Putamen (tissue), 1 donor: ENCODE measurements around the gene ZDHHC23.
A peak's percentile ranks its signal among the peaks of the same experiment; 100 is the strongest.

Source experiments
- DNase-seq: peaks from one replicate; pipeline ENCODE4 v3.0.0-alpha.2; 2016; ENCODE audit warnings: low spot score

Gene ZDHHC23, protein sequence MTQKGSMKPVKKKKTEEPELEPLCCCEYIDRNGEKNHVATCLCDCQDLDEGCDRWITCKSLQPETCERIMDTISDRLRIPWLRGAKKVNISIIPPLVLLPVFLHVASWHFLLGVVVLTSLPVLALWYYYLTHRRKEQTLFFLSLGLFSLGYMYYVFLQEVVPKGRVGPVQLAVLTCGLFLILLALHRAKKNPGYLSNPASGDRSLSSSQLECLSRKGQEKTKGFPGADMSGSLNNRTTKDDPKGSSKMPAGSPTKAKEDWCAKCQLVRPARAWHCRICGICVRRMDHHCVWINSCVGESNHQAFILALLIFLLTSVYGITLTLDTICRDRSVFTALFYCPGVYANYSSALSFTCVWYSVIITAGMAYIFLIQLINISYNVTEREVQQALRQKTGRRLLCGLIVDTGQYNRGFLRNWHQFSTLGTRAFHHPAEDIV

DNA sequence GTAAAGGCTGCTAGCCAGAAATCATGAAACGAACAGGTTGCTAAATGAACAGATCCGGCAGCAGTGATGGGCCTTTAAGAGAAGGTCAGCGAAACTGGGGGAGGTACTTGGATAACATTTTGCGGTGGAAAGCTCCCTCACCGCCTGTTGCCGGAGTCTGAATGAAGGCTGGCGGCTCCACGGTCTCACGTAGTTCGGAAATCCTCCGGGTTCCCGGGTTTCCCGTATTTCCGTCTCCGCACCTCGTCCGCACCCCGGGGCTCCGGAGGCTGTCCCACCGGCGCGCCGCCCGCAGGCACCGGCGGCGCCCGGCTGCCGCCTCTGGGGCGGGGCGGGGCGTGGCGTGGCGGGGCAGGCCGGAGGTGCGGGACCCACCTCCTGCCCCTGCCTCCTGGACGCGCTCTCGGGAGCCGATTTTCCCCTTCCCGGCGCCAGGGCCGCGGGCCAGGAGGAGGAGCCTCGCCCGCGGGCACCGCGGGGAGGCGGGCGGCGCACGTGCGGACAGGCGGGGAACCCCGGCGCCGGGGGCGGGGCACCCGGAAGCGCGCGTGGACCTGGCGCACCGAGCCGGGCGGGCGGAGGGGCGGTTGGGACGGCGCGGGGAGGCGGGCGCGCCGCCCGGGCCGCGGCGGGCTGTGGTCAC lies at the start of gene ZDHHC23:
Gene ZDHHC23 (plus strand): TSS at position 642 of the 643 bp plus-strand sequence. CDS start 790 bp downstream, outside the sequence.
- DNase-seq = peak; percentile 38

DNA sequence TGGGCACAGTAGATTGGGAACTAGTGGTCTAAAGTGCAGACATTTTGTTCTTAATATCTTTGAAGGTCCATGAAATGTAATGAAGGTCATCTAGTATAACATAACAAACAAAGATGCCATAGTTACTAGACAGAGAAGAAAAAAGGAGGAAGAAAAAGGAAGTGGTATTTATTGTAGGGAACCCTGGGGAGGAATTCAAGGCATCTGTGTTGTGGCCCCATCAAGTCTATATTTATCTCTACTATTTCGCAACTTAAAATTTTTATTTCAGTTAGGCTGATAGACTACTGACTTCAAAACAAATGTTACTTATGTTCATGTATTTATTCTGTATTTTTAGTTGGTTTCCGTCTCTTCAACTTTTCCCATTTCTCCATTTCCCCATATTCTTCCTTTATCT lies 48.9 kb upstream of the ZDHHC23 start:
- no peak for DNase-seq

DNA sequence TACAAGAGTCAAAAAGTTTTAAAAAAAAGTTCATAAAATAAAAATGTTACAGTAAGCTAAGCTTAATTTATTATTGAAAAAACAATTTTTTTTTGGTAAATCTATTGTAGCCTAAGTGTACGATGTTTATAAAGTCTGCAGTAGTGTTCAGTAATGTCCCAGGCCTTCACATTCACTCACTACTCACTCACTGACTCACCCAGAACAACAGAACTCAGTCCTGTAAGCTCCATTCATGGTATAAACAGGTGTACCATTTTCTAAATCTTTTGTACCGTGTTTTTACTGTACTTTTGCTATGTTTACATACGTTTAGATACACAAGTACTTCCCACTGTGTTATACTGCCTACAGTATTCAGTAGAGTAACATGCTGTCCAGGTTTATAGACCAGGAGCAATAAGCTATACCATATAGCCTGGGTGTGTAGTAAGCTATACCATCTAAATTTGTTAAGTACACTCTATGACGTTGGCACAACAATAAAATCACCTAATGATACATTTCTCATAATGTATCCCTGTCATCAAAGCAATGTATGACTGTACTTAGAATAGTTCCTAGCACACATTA lies 41.2 kb upstream of the ZDHHC23 start:
- DNase-seq = no peak

DNA sequence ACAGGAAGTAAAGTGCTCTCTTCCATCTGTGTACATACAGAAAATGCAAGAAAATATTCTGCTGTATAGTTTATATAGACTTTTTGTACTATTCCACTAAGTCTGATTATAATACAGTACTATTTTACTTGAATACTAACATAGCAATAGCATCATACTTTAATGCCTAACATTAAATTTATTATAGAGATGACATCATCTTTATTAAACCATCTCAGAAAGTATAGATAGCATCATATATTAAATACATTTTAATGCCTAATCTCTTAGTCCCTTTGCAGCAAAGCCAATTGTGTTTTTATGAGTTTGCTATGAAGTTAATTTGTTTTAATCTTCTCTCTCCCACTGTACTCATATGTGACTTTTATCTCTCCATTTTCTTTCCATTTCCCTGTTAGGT lies 39.7 kb upstream of the ZDHHC23 start:
- DNase-seq = no peak

DNA sequence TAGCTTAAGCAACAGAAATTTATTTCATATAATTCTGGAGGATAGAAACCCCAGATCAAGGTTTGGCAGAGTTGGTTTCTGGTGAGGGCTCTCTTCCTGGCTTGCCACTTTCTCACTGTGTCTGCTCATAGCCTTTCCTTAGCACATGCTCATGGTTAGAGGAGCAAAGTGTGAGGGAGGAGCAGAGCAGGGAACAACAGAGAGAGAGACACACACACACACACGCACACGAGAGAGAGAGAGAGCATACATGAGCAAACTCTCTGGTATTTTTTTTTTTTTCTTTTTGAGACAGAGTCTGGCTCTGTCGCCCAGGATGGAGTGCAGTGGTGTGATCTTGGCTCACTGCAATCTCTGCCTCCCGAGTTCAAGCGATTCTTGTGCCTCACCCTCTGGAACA lies 36.8 kb upstream of the ZDHHC23 start:
- no peak for DNase-seq

DNA sequence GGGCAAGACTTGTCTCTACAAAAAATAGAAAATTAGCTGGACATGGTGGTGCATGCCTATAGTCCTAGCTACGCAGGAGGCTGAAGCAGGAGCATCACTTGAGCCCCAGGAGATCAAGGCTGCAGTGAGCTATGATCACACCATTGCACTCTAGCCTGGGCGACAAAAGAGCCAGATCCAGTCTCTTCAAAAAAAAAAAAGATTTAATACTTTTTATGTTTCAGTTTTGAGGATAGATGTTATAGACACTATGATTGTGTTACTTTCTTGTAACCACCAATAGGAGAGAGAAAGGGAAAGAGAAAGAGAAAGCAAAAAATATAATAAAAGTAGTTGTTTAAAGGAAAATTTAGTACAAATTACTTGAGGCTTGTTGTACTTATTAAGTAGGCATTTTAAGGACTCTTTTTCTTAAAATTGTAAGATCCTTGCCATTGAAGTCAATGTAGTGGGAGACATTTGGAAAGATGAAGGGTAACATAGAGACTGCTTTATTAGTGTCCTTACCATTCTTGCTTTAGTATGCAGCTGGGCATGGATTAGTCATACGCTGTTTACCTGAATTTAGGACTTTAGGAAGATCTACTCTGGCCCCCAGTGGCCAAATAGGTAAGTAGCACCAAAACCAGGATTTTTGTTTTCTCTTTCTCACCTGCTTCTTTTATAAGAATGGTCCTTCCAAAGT lies 35.1 kb upstream of the ZDHHC23 start:
- DNase-seq = peak; percentile 6

DNA sequence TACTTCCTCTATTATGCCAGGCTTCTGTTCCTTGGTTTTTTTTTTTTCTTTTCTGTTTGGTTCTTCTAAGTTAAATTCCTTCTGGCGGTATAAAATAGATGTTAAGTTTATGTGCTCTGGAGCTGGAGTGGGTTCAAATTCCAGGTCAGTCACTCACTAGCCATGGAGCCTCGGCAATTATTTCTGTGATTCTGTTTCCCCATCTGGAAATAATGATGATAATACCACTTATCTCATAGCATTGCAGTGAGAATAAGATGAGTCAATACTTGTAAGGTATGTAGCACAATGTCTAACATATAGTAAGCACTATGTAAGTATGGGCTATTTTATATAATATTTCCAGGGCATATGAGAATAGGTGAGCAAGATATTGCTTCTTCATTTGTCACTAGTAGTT lies 33.2 kb upstream of the ZDHHC23 start:
- DNase-seq = no peak

DNA sequence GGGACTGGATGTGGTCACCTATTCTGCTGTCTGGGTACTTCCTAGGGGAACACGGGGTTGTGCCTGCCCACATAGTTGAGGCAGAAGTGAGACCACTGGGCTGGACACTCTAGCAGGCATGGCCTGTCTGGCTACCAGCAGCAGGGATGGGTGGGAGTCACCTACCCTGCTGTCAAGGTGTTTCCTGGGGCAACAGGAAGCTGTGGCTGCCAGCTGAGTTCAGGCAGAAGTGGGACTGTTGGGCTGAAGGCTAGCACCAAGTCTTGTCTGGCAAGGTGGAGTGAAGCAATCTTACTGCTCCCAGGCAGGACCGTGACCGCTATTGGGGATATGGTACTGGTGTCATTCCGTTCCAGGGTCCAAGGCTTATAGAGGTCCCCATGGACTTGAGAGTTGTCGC lies 20.3 kb upstream of the ZDHHC23 start:
- DNase-seq = no peak

DNA sequence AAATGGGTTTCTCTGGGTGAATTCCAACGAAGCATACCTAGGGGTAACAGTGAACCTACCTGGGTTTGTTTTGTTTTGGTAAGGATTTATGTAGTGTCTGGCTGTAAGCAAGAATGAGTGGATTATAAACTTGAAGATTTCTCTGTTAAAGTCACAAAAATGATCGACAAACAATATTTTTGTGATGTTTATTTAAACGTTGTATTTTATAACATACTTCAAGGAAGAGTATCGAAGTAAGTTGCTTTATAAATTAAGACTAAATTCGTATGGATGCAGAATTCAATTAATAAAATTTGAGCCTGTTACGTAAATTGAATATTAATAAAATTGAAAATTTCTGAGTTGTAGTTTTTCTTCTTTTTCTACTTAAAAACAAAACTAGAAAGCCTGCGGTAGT lies 982 bp upstream of the ZDHHC23 start:
- DNase-seq = no peak

DNA sequence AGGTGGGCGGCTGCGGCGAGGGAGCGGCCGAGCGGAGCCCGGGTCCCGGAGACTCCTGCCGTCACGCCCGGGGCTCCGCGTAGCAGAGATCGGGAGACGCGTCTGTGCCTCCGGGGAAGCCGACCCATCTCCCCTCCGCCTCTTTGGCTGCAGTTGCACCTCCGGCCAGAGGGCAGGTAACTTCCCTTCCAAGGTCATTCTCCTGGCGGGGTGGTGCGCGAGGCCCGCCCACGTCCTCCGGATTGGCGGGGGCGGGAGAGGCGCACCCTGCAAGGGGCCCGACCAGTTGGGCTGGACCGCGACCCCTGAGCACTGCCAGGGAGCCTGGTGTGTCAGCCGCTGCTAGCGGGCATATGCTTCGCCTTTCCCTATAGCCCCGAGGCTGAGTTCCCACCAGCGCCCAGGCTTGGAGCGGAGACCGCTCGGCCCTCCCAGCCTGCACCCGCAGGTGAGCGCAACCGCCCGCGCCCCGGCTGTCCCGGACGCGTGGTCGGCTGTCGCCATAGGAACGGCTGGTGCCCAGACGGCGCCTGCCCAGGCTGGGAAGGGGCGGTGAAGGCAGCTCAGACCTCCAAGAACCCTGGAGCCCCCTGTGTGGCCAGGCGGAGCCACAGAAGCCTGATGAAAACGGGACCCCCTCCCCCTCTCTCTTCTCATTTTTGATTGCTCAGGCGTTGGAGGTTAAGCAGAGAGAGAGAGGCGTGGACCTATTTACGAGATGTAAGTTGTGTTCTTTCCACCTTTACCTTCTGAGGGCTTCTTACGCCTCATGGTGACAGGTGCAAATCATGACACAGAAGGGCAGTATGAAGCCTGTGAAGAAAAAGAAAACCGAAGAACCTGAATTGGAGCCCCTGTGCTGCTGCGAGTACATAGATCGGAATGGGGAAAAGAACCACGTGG lies 453 bp downstream of the ZDHHC23 start:
- DNase-seq = peak; percentile 29

DNA sequence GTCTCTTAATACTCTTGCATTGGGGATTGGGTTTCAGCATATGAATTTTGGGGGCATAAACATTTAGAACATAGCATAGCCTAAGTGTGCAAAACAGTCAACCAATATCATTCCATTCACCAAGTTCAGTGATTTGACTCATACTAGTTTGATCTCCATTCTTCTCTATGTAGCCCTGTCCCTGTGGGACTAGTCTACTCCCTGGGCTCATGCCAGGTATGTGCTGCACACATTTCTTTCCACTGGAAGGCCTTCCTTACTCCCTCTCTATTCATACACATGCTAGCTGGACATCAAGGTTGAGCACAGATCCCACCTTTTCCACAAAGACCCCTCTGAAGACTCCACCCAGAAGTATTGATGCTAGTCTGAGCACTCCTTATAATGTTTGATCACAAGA lies 5.1 kb downstream of the ZDHHC23 start:
- no peak for DNase-seq

DNA sequence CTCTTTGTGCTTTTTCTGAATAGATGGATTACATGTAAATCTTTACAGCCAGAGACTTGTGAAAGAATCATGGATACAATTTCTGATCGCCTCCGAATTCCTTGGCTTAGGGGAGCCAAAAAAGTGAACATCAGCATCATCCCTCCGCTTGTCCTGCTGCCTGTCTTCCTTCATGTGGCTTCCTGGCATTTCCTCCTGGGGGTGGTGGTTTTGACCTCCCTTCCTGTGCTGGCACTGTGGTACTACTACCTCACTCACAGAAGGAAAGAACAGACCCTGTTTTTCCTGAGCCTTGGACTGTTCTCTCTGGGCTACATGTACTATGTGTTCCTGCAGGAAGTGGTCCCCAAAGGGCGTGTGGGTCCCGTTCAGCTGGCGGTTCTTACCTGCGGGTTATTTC lies 5.9 kb downstream of the ZDHHC23 start:
- no peak for DNase-seq

DNA sequence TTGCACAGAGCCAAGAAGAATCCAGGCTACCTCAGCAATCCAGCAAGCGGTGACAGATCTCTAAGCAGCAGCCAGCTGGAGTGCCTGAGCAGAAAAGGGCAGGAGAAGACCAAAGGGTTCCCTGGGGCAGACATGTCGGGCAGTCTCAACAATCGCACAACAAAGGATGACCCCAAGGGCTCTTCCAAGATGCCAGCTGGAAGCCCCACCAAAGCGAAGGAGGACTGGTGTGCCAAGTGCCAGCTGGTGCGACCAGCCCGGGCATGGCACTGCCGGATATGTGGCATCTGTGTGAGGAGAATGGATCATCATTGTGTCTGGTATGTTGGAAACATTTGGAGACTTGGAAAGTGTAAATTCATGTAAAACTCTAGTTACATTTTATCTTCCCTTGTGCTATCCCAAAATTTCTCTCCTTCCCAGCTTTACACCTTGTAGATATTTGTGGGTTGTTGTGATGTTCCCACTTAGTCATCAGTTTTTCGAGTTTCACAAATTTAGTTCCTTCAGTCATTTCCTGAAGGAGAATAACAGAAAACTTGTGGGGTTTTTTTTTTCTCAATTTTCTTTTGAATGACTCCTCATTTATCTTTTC lies 6.4 kb downstream of the ZDHHC23 start:
- DNase-seq = no peak

DNA sequence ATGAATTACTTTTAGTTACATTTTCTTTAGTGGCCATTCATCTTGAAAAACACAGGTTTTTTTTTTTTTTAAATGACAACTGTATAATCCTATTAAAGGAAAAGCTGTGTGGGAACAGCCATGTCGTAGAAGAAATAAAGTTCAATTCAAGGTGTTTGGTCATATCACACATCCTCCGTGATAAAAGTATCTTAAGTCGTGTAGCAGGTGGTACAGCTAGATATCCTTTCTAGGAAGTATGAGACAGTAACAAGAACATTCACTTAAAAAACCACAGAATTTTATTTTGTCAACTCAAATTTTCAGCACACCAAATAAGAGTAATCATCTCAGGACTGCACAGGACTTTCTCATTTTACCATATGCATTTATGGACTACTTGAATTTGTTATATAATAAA lies 16.1 kb downstream of the ZDHHC23 start:
- no peak for DNase-seq

DNA sequence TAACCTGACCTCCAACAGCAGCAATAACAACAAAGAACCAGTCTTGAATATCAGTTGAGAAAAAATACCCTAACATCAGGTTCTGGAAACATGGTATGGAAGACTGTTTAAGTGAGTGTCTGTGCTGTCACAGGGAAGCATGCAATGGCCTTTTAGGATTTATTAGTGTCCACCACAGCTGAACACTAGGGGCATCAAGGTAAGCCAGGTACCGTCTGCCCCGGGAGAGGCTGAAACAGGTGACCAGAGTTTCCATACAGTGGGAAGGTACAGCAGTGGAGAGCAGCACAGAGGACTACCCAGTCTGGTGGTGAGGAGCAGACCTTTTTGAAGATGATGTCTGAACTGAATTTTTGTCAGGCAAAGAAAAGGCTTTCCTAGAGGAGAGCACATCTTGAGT lies 18.4 kb downstream of the ZDHHC23 start:
- DNase-seq = no peak

DNA sequence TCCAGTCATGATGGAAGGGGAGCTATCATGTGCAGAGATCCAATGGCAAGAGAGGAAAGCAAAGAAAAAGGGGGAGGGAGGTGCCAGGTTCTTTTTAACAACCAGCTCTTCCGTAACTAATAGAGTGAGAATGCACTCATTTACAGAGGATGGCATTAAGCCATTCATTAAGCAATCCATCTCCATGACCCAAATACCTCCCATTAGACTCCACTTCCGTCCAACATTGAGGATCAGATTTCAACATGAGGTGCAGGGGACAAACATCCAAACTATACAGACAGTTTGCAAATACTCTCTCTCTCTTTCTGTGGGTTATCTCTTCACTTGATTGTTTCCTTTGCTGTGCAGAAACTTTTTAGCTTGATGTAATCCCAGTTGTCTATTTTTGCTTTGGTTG lies 21.2 kb downstream of the ZDHHC23 start:
- DNase-seq = no peak

DNA sequence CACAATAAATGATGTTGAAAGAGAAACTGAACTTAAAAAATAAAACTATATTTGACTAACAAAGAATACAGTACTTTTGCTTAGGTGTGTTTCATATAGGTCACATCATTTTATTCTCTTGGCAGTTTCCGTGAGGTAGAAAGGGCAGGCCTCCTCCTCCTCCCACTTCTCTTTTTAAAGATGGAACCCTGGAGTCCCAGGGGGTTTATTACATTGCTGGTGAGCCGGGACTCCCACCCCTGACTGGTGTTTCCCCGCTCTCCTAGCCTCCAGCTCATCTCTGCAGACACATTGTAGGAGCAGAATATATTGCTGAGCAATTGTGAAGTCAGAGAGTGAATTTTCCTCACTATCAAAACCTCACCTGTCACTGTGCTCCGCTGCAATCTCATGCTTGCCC lies 30.0 kb downstream of the ZDHHC23 start:
- DNase-seq = no peak

DNA sequence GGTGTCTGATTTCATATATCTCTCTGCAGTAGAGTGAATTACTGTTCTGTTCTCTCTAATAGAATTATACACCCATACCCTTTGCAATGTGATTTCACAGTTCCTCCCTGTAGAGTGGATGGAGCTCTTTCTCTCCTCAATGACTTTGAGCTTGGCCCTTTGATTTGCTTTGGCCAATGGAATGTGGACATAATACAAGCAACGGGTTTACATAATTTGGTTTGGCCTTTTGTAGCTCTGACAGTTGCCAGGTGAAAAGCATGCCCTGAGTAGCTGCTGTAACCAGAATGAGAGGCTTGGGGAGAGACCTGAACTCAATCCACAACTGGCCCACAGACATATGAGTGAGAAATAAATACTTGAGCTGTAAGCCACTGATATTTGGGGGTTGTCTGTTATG lies 32.1 kb downstream of the ZDHHC23 start:
- DNase-seq = no peak

DNA sequence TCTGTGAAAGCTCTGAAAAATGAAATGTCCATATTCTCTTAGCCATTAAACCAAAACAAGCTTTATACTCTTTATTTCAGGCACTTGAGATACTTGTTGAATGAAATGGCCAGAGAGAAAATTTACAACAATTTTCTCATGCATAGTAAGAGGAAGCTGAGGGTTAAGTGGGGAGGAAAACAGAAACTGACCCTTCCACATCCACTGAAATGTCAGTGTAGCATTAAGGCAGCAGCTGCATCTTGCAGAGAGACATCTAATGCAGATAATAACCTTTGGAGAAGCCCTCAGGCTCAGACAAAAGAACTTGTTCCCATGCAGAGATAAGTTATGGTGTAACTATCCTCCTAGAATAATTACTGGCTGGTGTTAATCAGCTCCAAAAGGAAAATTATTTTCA lies 34.0 kb downstream of the ZDHHC23 start:
- no peak for DNase-seq

DNA sequence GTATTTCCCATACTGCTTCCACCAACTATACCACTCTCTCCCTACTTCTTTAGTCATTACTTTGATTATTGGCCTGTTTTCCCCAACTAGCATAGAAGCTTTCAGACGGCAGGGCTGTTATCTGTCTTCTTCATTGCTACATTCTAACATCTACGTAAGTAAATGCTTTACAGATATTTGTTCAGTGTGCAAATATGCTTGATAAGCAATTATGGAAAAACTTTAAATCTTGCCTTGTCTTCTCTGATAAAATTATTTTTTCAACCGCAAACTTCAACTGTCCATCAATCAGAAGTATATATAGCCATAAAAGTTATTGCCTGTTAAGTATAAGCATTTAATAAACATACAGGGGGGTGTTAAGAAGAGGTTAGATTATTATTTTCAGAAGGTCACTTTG lies 35.7 kb downstream of the ZDHHC23 start:
- DNase-seq = no peak

DNA sequence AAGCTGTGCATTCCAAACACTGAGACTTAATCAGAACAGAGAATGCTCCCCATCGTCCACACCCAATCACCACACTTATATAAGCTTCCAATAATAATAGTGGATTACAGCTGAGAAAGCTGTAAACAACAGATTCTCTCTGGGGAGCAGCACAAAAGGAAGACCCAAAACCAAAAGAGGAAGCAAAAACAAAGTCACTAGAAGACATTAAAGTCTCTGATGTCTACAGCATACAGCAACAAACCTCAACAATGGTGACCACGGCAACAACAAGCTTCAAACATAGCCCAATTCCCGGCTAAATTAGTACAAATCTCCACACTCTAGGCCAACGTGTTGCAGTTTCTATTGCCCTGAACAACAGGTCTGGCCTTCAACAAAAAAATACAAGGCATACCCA lies 37.7 kb downstream of the ZDHHC23 start:
- no peak for DNase-seq
